ENCODE measurements around the gene SDF2L1.
"Not testable (repeated sequence)": the region's sequence is repeated elsewhere in the genome, so short reads cannot be mapped to it uniquely, and the experiment has no call there.

SDF2L1 gene

GRCh38 chr22:21660904-21661303, 18.8 kb downstream of the SDF2L1 start:
- DNase-seq: no peak

GRCh38 chr22:21661991-21662390, 19.9 kb downstream of the SDF2L1 start:
- no peak for DNase-seq

- no peak for DNase-seq
Measured at GRCh38 chr22:21663738-21664137, 21.6 kb downstream of the SDF2L1 start.

- DNase-seq: no peak
Measured at GRCh38 chr22:21665047-21665851, 23.1 kb downstream of the SDF2L1 start.

GRCh38 chr22:21666786-21667185, 24.7 kb downstream of the SDF2L1 start:
- no peak for DNase-seq

GRCh38 chr22:21669026-21669425, 26.9 kb downstream of the SDF2L1 start:
- no peak for DNase-seq

GRCh38 chr22:21672107-21672629, 30.1 kb downstream of the SDF2L1 start:
- DNase-seq: no peak

GRCh38 chr22:21673534-21674321, 31.6 kb downstream of the SDF2L1 start:
- DNase-seq: no peak

GRCh38 chr22:21674638-21675245, 32.6 kb downstream of the SDF2L1 start:
- no peak for DNase-seq

GRCh38 chr22:21677606-21678443, 35.7 kb downstream of the SDF2L1 start:
- DNase-seq: no peak

- not testable (repeated sequence) for DNase-seq
Measured at GRCh38 chr22:21678842-21679241, 36.7 kb downstream of the SDF2L1 start.

- DNase-seq: no peak
Measured at GRCh38 chr22:21679383-21679782, 37.3 kb downstream of the SDF2L1 start.

- DNase-seq: no peak
Measured at GRCh38 chr22:21680830-21681565, 38.9 kb downstream of the SDF2L1 start.

- DNase-seq: no peak
Measured at GRCh38 chr22:21681566-21682370, 39.7 kb downstream of the SDF2L1 start.

GRCh38 chr22:21682385-21683175, 40.5 kb downstream of the SDF2L1 start:
- DNase-seq: no peak

GRCh38 chr22:21683401-21683811, 41.3 kb downstream of the SDF2L1 start:
- no peak for DNase-seq

- no peak for DNase-seq
Measured at GRCh38 chr22:21684492-21685163, 42.5 kb downstream of the SDF2L1 start.

- DNase-seq: no peak
Measured at GRCh38 chr22:21685164-21685513, 43.0 kb downstream of the SDF2L1 start.

GRCh38 chr22:21686193-21686608, 44.1 kb downstream of the SDF2L1 start:
- DNase-seq: no peak
